ENCODE data around the gene SLC9A7.

- no peak for TF ChIP-seq CTCF (conservative IDR thresholded peaks at IDR 0.05 in 1 of 2, IDR thresholded peaks at IDR 0.05 in 1 of 2; ENCODE audit: low read depth in 1 of 2, low read length in 2 of 2)
- TF ChIP-seq EZH2 (IDR thresholded peaks at IDR 0.05; ENCODE audit: low read length, missing control alignments), result no peak
Observed at GRCh38 chrX:46602468-46603102, 156.3 kb downstream of the SLC9A7 start.
